Activated naive CD8-positive, alpha-beta T cell treated with anti-CD3 and anti-CD28 coated beads, Interleukin-2, amount 50 U/mL, for 16 hours (primary cell): ENCODE measurements around the gene KATNAL2.

Experiments
- DNase-seq: peaks from one replicate; pipeline ENCODE4 v3.0.0-alpha.2; 2020; ENCODE audit warnings: low read depth, low spot score

Gene KATNAL2, protein sequence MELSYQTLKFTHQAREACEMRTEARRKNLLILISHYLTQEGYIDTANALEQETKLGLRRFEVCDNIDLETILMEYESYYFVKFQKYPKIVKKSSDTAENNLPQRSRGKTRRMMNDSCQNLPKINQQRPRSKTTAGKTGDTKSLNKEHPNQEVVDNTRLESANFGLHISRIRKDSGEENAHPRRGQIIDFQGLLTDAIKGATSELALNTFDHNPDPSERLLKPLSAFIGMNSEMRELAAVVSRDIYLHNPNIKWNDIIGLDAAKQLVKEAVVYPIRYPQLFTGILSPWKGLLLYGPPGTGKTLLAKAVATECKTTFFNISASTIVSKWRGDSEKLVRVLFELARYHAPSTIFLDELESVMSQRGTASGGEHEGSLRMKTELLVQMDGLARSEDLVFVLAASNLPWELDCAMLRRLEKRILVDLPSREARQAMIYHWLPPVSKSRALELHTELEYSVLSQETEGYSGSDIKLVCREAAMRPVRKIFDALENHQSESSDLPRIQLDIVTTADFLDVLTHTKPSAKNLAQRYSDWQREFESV

DNA sequence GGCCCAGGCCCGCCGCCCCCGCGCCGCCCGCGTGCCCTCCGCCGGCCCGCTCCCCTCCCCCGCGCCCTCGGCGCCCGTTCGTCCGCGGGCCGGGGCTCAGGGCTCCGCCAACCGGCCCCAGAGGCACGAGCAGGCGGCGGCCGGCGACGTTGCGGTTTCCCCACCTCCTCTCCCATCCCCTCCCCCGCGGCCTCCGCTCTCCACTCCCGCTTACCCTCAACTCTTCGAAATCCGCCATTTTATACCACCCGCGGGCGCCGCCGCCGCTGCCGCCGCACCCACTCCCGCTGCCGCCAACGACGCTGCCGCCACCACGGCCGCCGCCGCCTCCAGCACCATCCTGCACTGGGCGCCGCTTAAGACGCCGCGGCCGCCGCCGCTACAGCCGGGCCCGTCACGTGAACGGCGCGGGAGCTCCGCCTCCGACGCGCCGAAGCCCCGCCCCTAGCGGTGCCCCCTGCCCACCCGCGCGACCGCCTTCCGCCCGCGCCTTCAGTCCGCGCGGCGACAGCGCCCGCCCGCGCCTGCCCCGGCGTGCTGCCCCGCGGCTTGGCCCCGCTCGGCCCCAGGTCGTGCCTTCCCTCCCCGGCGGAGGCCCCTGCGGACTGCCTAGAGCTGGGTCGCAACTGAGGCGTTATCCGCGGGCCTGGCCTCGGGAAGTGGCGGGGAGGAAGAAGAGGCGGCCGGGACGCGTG is at the start of gene KATNAL2, which contains the start of gene PIAS2:
Gene KATNAL2 (plus strand): TSS at position 495 of the 695 bp plus-strand sequence. CDS start 29,271 bp downstream, outside the sequence.
Gene PIAS2 (minus strand): TSS at position 400 of the 695 bp plus-strand sequence. CDS start 162 bp downstream, at position 238.
- peak; percentile 38 for DNase-seq

DNA sequence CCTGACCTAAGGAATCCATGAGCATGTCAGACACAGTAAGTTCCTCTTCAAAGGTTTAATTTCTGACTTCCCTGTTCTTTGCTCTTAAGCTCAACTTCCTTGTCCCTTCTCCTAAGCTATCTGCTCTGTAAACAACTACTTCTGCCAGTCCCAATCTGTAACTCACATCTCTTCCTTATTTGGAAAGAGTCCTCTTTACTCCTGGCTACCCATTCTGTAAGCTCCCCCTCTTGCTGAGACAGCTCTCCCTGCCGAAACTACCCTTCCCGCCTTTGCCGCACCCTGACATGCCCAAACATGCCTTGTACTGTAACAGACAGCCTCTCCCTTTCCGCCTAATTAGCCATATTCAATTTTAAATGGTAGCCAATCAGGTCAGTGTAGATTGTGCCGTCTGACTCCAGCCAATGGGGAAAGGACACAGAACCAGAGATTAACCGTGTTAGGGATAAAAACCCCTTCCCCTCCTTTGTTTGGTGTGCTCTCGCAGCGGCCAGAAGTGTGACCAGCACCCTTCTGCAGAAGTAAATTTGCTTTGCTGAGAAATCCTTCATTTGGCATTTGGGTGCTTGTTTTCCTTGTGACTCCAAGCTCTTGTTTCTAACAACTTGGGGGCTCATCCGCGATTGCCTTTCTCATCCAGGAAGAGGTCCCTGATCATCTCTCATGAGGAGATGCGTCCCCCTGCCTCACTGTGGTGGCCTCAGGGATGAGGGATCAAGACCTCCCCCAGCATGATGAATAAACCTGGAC is 49.1 kb upstream of the KATNAL2 start:
- no peak for DNase-seq

DNA sequence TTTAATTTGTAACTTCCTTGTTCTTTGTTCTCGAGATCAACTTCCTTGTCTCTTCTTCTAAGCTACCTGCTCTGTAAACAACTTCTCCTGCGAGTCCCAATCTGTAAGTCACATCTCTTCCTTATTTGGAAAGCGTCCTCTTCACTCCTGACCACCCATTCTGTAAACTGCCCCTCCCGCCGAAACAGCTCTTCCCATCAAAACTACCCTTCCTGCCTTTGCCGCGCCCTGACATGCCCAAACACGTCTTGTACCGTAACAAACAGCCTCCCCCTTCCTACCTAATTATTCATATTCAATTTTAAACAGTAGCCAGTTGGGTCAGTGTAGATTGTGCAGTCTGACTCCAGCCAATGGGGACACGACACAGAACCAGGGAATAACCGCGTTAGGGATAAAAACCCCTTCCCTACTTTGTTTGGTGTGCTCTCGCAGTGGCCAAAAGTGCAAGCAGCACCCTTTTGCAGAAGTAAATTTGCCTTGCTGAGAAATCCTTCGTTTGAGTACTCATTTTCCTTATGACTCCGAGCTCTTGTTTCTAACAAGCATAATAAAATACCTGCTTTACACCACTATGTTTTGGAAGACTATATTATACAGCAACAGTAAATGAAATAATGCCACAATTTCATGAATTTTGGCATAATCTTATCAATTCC is 39.9 kb upstream of the KATNAL2 start:
- DNase-seq, result no peak

DNA sequence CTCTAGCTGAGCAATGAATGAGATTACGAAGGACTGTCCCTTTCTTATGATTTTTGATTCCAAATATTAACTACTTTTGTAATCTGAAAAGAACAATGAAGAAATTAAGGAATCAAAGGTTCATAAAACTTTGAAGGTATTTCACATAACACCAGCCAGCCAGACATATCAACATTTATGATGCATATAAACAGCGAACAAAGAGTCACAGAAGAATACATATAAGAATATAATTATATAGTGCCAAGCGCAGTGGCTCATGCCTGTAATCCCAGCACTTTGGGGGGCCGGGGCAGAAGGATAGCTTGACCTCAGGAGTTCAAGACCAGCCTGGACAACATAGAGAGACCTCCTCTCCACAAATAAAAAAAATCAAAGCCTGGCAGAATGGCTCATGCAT is 34.2 kb upstream of the KATNAL2 start:
- DNase-seq, result no peak

DNA sequence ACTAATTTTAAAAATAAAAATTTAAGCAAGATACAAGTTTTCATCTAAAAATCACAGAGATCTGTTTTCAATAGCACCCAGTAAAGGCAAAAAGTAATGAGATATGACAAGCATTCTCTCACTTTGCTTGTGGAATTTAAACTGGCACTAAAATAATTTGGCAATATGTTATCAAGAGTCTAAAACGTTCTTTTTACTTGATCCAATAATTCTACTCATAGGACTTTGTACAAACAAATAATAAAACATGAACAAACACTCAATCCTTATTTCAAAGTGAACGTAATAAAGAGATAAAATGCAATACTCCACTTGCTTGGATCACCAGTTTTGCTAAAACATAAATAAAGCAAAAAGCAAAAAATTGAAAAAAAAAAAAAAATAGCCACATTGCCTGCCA is 30.5 kb upstream of the KATNAL2 start:
- no peak for DNase-seq

DNA sequence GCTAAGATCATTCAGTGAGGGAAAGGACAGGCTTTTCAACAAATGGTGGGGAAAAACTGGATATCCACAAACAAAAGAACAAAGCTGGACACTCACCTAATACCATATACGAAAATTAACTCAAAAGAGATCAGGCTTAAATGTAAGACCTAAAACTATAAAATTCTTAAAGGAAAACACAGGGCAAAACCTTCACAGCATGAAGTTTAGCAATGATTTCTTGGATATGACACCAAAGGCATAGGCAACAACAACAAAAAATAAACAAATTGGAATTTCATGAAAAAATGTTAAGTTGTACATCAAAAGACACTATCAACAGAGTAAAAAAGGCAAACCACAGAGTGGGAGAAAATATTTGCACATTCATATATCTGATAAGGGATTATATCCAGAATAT is 28.4 kb upstream of the KATNAL2 start:
- DNase-seq, result no peak

DNA sequence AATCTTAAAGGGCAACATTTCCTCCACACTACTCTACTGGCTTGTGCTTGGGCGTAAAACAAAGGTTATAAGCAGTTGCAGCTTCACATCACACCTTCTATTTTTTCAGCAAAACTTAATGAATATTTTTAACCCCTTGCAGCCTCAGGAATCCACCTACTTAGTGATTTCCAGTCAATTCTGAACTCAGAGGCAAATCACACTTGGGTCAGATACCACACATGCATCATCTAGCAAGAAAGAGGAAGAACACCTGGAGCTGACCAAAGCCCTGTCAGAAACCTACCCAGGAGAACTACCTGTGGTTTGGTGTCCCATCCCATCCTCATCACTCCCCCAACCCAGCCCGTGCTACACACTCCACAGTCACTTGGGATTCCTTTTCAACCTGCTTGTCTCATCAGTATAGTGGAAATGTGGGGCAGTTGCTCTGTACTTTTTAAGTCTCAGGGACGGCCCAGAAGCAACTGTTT is 25.6 kb upstream of the KATNAL2 start:
- no peak for DNase-seq

GRCh38 chr18:46892842-46893241 is 24.6 kb upstream of the KATNAL2 start:
- DNase-seq, result no peak

DNA sequence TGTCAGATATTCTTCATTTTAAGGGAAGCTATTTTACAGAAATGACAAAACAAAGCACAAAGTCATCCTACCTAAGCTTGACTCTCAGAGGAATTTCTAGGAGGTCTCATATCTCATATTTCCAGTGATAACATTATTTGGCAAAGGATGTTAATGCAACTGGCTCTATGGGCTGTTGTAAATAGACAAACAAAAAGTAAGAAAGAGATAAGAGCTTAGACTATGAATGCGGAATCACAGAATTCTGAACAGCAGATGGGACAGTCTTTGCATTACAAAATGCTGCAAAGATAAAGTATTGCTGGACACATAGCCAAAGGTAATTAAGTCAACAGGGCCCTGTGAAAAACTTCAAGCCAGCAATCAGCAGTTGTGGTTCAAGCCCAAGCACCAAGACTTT is 24.0 kb upstream of the KATNAL2 start:
- no peak for DNase-seq

GRCh38 chr18:46894124-46894523 is 23.3 kb upstream of the KATNAL2 start:
- DNase-seq, result no peak

- DNase-seq, result no peak
These were observed 18.0 kb upstream of the KATNAL2 start for GRCh38 chr18:46899274-46899948.

GRCh38 chr18:46903406-46903805 is 14.0 kb upstream of the KATNAL2 start:
- DNase-seq, result no peak

DNA sequence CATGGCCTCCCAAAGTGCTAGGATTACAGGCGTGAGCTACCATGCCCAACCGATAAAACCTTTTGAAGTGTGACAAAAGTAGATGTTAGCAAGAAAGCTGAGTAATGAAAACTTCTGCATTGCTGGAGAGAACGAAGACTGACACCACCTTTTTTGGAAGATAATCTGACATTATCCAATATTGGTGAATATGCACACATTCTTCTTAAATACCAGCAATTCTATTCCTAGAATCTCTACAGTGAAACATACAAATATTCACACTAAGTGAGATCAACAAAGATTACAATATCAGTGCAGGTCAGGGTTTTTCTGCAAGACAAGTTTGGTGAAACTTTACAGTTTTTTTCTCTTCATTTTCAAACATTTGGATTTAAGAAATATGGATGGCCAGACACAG is 7.9 kb upstream of the KATNAL2 start:
- DNase-seq, result no peak

DNA sequence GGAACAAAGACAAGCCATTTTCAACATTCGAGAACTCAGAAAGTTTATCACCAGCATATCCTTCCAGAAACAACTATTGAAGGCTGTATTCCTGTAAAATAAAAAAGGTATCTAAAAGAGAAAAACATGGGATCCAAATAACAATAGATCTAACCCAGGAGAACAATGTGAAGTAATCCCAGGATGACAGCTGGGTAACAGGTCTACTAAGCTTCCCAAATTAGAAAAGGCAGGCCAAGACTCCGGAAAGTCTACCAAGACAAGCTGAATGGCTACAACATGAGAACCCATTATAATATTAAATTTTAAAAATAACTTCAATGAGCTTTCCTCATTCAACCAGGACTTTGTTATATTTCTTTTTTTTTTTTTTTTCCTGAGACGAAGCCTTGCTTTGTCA is 6.5 kb upstream of the KATNAL2 start:
- no peak for DNase-seq

GRCh38 chr18:46915800-46916550 is 1.4 kb upstream of the KATNAL2 start:
- DNase-seq, result no peak

DNA sequence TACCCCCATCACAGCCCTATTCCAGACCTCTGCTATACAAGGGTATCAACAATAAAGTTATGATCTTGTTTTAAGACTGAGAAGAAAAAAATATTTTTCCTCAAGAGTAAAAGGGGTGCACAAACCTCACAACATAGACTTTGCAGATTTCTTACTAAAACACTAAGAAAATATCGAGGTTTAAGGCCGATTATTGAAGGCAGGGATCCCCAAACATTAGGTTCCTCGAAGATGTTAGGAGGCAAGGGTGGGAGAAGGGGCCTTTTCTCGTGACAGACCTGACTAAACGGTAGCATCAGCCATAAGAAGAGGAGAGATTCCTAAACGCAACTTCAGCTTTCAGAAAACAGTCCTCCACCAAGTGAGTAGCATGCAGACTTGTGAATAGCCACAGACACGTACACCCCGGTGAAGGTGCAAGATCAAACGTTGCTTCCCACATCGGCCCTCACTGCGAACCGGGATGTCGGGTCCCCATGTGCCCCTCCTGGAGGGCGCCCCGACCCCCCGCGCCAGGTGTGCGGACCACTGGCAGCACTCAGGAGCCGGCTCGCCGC is 773 bp upstream of the KATNAL2 start:
- DNase-seq, result no peak

- no peak for DNase-seq
These were observed 600 bp downstream of the KATNAL2 start for GRCh38 chr18:46917803-46918600.

GRCh38 chr18:46920067-46920466 is 2.7 kb downstream of the KATNAL2 start:
- no peak for DNase-seq

- no peak for DNase-seq
These were observed 3.3 kb downstream of the KATNAL2 start for GRCh38 chr18:46920653-46921052.
